PC-3 (cell line): Measurements from ENCODE around the gene C1orf116.

Experiments
- EZH2 ChIP-seq: fragments of 300-600 bp; sonication (generic); IDR thresholded peaks from one replicate; pipeline ENCODE4 v1.6.1; 2017; ENCODE audit warnings: antibody characterized with exemption, mild to moderate bottlenecking, low read length; ENCODE audit not compliant: unreplicated experiment
- EZH2phosphoT487 ChIP-seq: fragments of 300-600 bp; sonication (generic); IDR thresholded peaks from 2 replicates; pipeline ENCODE4 v1.6.1; 2018; ENCODE audit warnings: mild to moderate bottlenecking, antibody characterized with exemption, low read length, borderline replicate concordance
- TF ChIP-seq, protein P1 (sequence below): fragments of 300-600 bp; sonication (generic); conservative IDR thresholded peaks from 2 replicates; pipeline ENCODE4 v1.5.1; 2017; ENCODE audit warnings: antibody characterized with exemption, low read depth, mild to moderate bottlenecking, low read length

DNA sequence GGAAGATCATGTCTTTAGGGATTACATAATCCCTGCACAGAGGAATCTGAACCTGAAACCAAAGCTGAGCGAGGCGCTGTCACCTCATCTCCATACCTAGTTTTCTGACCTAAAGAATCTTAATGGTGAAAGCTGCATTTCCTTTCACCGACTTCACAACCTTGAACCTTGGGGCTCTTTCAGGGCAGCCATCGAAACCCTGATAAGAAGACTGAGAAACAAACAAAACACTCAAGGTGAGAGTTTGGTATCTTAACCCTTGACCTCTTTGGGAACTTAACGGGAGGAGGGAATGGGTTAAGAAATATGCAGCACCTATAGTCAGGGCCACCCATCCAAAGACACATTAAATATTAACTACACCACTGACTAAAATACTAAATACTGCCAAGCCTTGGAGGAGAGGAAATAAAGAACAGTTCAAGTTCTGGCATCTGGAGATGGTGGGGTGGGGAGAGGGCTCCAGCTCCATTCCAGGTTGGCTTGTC lies 2.0 kb downstream of the C1orf116 start:
- TF ChIP-seq, protein P1, sequence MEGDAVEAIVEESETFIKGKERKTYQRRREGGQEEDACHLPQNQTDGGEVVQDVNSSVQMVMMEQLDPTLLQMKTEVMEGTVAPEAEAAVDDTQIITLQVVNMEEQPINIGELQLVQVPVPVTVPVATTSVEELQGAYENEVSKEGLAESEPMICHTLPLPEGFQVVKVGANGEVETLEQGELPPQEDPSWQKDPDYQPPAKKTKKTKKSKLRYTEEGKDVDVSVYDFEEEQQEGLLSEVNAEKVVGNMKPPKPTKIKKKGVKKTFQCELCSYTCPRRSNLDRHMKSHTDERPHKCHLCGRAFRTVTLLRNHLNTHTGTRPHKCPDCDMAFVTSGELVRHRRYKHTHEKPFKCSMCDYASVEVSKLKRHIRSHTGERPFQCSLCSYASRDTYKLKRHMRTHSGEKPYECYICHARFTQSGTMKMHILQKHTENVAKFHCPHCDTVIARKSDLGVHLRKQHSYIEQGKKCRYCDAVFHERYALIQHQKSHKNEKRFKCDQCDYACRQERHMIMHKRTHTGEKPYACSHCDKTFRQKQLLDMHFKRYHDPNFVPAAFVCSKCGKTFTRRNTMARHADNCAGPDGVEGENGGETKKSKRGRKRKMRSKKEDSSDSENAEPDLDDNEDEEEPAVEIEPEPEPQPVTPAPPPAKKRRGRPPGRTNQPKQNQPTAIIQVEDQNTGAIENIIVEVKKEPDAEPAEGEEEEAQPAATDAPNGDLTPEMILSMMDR = no peak
- TF ChIP-seq EZH2 (no peak), EZH2phosphoT487 (no peak)
